GM19397 (cell line): ENCODE results near the gene PIP4K2A.
A peak's percentile ranks its signal among the peaks of the same experiment; 100 is the strongest.

Source experiments
- ATAC-seq: cut with Tn5 transposase; IDR thresholded peaks from one replicate; pipeline ENCODE4 v1.9.1; 2021; ENCODE audit warnings: mild to moderate bottlenecking, moderate library complexity; ENCODE audit not compliant: unreplicated experiment

Gene PIP4K2A

GRCh38 chr10:22603581-22603980 lies 110.8 kb downstream of the PIP4K2A start:
- no peak for ATAC-seq

DNA sequence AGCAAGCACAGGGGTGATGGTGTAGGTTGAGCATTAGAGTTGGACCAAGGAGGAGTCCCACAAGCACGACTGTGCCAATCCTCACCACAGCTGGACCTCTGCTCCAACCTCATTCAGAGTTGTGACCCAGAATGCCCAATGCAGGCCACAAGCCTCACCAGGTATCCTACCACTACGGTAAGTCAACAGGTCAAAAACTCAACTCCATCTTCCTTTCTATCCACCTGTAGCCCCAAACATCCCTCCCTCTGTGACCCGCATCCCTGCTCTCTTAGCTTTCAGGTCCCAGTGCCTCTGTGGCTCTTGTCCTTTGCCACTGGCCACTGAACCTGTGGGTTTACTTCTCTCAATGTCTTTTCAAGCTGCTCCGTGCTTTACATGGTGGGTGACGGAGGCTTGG lies 112.8 kb downstream of the PIP4K2A start:
- ATAC-seq: no peak

- ATAC-seq: no peak
Observed at GRCh38 chr10:22599636-22600228, 114.6 kb downstream of the PIP4K2A start.

DNA sequence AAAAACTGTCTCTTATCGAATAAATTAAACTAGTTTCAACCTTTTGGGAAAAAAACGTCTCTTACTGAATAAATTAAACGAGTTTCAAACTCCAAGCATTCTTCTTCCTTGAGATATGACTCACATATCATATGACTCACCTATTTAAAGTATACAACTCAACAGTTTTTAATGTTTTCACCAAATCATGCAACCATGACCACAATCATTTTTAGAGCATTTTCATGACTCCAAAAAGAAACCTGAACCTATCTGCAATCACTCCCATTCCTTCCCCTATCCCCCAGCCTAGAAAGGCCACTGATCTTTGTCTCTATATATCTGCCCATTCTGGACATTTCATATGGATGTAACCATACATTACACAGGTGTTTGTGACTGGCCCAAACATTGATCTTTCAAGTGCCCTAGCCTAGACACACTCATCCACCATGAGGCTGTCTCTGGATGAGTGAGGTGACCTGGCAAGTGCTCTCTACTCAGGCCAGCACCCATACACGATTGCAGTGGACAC lies 115.3 kb downstream of the PIP4K2A start:
- no peak for ATAC-seq

- no peak for ATAC-seq
Observed at GRCh38 chr10:22598478-22598877, 115.9 kb downstream of the PIP4K2A start.

- peak; percentile 63 for ATAC-seq
Observed at GRCh38 chr10:22597138-22597537, 117.2 kb downstream of the PIP4K2A start.

DNA sequence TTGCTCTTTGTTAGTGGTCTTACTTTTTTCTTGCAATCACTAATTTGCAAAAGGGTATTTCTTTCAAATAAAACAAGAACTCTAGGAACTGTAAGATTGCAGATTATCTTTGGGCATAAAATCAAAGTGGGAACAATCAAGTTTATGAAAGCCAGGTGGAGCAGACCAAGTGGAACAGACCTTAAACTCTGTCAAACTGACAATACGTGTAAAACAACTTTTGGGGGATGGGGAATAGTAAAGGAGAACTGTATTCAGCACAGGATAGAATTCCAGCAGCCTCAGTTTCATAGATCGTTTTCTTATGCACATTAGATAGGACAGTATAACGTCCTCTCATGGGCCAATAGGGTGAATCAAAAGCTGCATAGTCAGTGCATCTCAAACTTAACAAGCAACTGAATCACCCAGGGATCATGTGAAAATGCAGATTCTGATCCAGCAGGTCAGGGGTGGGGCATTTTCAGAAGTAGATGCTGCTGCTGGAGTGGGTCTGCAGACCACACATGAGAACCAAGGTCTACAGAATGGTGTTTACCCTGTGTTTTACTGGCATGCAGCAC lies 120.7 kb downstream of the PIP4K2A start:
- no peak for ATAC-seq

GRCh38 chr10:22593026-22593425 lies 121.4 kb downstream of the PIP4K2A start:
- no peak for ATAC-seq

DNA sequence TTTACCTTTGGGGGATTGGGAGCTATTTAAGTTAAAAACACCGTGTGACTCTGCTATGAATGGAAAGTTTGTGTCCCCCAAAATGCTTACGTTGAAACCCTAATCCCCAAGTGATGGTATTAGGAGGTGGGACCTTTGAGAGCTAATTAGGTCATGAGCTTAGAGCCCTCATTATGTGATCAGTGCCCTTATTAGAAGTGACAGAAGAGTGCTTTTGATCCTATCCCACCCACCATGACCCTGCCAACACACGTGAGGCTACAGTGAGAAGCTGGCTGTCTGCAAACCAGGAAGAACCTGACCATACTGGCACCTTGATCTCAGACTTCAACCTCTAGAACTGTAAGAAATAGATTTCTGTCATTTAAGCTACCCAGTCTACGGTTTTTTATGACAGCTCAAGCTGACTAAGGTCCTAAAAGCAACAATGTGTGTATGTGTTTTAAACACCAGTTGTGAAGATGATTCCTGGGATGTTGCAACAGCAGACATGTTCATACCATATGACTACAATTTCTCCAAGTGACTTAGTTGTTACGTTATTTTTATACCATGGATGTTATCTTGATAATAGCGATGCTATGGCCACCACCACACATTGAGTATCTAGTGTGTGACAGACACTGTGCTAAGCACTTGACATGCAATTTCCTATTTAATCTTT lies 124.4 kb downstream of the PIP4K2A start:
- no peak for ATAC-seq

GRCh38 chr10:22588462-22588861 lies 125.9 kb downstream of the PIP4K2A start:
- no peak for ATAC-seq

- no peak for ATAC-seq
Observed at GRCh38 chr10:22583683-22584082, 130.7 kb downstream of the PIP4K2A start.

- ATAC-seq: no peak
Observed at GRCh38 chr10:22581461-22581860, 132.9 kb downstream of the PIP4K2A start.

GRCh38 chr10:22580711-22581110 lies 133.7 kb downstream of the PIP4K2A start:
- ATAC-seq: no peak

GRCh38 chr10:22579826-22580225 lies 134.6 kb downstream of the PIP4K2A start:
- ATAC-seq: no peak

GRCh38 chr10:22573820-22574569 lies 140.4 kb downstream of the PIP4K2A start:
- no peak for ATAC-seq

- no peak for ATAC-seq
Observed at GRCh38 chr10:22570733-22571430, 143.5 kb downstream of the PIP4K2A start.

- ATAC-seq: no peak
Observed at GRCh38 chr10:22570234-22570633, 144.1 kb downstream of the PIP4K2A start.

GRCh38 chr10:22568928-22569327 lies 145.4 kb downstream of the PIP4K2A start:
- ATAC-seq: no peak

DNA sequence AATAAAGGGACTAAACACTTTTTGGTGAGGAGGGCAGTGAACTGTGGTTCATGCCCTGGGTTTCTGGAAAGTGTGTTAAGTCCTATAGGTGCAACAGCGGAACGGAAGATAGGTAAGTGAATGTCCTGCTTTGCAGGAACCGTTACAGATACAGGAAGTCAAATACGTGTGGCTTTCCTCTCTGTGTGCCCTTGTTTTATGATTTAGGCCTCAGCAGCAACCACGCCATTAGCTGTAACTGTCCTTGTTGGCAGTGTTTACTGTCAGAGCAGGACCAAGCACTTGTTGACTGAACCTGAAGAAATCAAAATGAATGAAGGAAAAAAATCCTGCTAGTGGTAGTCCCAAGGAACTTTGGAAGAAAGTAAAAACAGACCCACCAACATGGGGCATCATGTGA lies 150.3 kb downstream of the PIP4K2A start:
- ATAC-seq: no peak

DNA sequence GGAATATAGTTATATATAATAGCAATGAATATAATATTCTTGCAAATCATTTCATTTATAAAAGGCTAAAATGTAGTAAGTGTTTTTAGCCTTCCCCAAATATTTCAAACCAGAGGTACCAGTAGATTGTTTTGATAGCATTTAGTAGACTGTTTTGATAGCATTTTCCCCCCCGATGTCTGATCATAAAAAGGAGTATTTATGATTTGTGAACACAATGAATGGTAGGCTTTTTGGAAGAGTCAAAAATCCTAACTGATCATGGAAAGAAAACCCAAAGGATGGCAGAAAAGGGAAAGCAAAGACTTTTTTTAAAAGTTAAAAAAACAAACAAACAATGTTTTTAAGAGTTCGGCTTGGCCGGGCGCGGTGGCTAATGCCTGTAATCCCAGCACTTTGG lies 152.5 kb downstream of the PIP4K2A start:
- ATAC-seq: no peak

DNA sequence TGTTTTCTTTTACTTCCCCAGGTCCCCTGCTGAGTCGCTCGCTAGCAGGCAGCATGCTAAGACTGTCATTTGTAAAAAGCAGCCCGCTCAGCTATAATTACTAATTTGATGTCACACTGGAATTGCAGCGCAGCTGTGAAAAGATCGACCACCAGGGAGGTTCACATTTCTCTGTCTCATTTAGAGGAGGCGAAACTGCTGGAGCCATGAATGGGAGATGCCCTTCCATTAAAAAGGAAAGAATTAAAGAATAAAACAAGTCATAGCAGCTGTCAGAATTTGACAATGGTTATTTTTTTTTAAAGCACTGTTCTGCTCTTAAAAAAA lies 153.5 kb downstream of the PIP4K2A start:
- no peak for ATAC-seq
